Fibroblast of lung (primary cell): ENCODE data around the gene RHBDD1. TPM values are rescaled to one million over a fixed set of nuclear protein-coding genes. Genes with fewer than 3 reads are reported as not detected.
A peak's percentile ranks its signal among the peaks of the same experiment; 100 is the strongest.

Source experiments
- DNase-seq, 2 donors: peaks; one replicate each; pipeline versions ENCODE4 v3.0.0 to v3.0.0-alpha.2; 2010; ENCODE audit warnings: low read depth in 2 of 2
- H2AFZ ChIP-seq: 2 replicates; pipeline ENCODE4 v1.5.1; 2012; ENCODE audit warnings: low read length, control low read depth, inconsistent platforms
- H3K27ac ChIP-seq: 2 replicates; pipeline ENCODE4 v1.5.1; 2011; ENCODE audit warnings: low read length, control low read depth; ENCODE audit not compliant: insufficient read depth
- H3K27me3 ChIP-seq: 2 replicates; pipeline ENCODE4 v1.5.1; 2011; ENCODE audit warnings: mild to moderate bottlenecking, low read length; ENCODE audit not compliant: control insufficient read depth, insufficient read depth
- H3K36me3 ChIP-seq: 2 replicates; pipeline ENCODE4 v1.5.1; 2011; ENCODE audit warnings: low read length; ENCODE audit not compliant: control insufficient read depth, insufficient read depth
- H3K4me1 ChIP-seq: 2 replicates; pipeline ENCODE4 v1.5.1; 2011; ENCODE audit warnings: low read length; ENCODE audit not compliant: control insufficient read depth, insufficient read depth; ENCODE audit errors: extremely low read depth
- H3K4me2 ChIP-seq: 2 replicates; pipeline ENCODE4 v1.5.1; 2011; ENCODE audit warnings: low read length, control low read depth; ENCODE audit not compliant: insufficient read depth; ENCODE audit errors: extremely low read depth
- H3K4me3 ChIP-seq, 4 experiments: fragments of 200-600 bp in 1 of 4; sonication (generic) in 1 of 4; replicated peaks in 1 of 4; 2 replicates each; pipeline ENCODE4 v1.5.1; 2011 to 2016; ENCODE audit warnings: low read length in 4 of 4, low read depth in 3 of 4, mild to moderate bottlenecking in 3 of 4, control low read depth in 2 of 4, inconsistent platforms in 1 of 4, mixed read lengths in 1 of 4; ENCODE audit not compliant: insufficient read depth in 1 of 4; ENCODE audit errors: control extremely low read depth in 1 of 4
- H3K79me2 ChIP-seq: 2 replicates; pipeline ENCODE4 v1.5.1; 2012; ENCODE audit warnings: mild to moderate bottlenecking, low read length, inconsistent platforms; ENCODE audit not compliant: control insufficient read depth, insufficient read depth
- H3K9ac ChIP-seq: 2 replicates; pipeline ENCODE4 v1.5.1; 2011; ENCODE audit warnings: mild to moderate bottlenecking, low read length, control low read depth; ENCODE audit not compliant: insufficient read depth
- H3K9me3 ChIP-seq: 2 replicates; pipeline ENCODE4 v1.5.1; 2012; ENCODE audit warnings: low read depth, low read length; ENCODE audit not compliant: control insufficient read depth, insufficient read depth
- H4K20me1 ChIP-seq: 2 replicates; pipeline ENCODE4 v1.5.1; 2011; ENCODE audit warnings: low read length; ENCODE audit not compliant: control insufficient read depth, insufficient read depth; ENCODE audit errors: extremely low read depth
- CTCF ChIP-seq, 2 donors: IDR thresholded peaks in 1 of 2; conservative IDR thresholded peaks in 1 of 2; 1 replicate in 1 of 2; 2 replicates in 1 of 2; pipeline ENCODE4 v1.5.1; 2011 to 2012; ENCODE audit warnings: low read length in 2 of 2, control low read depth in 1 of 2, inconsistent platforms in 1 of 2, low read depth in 1 of 2, mild to moderate bottlenecking in 1 of 2
- EZH2 ChIP-seq: IDR thresholded peaks from 2 replicates; pipeline ENCODE4 v1.5.1; 2012; ENCODE audit warnings: low read length, control low read depth, mild to moderate bottlenecking; ENCODE audit errors: missing control alignments
- polyA plus RNA-seq, 2 donors: library from polyadenylated mRNA; depleted of rRNA in 1 of 2; stranded (reverse) in 1 of 2; unstranded in 1 of 2; fragments of >200 nt; gene quantifications; 2 replicates each; pipeline ENCODE4 v1.2.1, GENCODE V29; 2011 to 2012; ENCODE audit warnings: missing spikeins in 1 of 2
- total RNA-seq: library from RNA; depleted of rRNA; stranded (reverse); fragments of >200 nt; gene quantifications from 2 replicates; pipeline ENCODE4 v1.2.1, GENCODE V29; 2014

The RHBDD1 gene
- total and polyA plus RNA-seq, 2 donors (not counting 1 experiment from before 2014, with no cell fraction given), result 31.5 to 85.4 TPM

GRCh38 chr2:226791487-226792081 is 44.3 kb upstream of the RHBDD1 start:
- Histone ChIP-seq H3K79me2 (peaks cover 98% of the 10 kb centered on the region), H3K27ac (peak overlapping the region; percentile 88), H3K36me3 (peaks cover 18% of the 10 kb centered on the region)

DNA sequence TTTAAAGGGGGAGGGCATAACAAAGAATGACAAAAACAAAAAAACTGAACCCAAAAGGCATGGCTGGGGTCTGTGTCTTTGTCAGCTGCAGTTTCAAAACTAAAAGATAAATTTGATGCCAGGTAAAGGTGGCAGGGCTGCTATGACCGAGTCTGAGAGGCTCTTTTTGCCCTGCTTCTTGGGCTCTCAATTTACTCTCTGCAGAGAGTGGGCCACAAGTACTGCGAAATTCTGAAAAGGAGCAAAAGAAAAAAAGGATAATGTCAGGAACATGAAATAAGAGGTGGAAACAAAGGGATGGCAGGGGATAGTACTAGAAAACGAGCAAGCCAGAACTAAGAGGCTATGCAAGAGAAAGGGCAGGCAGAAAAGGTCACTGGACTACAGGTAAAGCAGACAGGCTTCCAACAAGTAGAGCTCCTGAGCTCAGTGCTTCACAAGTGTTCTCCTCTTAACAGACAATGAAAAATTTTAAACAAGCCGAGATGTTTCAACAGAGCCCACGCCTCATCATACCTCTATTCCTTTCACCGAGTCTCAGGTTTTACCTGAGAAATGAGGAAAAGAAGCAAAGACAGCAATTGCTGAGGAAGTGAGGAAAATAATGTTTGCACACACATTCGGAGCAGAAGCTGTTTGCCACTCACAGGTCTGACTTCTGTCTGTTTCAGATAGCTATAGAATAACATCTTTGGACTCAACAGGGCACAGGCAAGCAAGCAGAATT is 43.5 kb upstream of the RHBDD1 start:
- H4K20me1 ChIP-seq, result no peaks in the 10 kb centered on the region
- H3K79me2 ChIP-seq, result peaks cover 98% of the 10 kb centered on the region
- H3K4me3 ChIP-seq, result peak overlapping the region; percentile 59 to 96 (median 92)
- H3K36me3 ChIP-seq, result peaks cover 21% of the 10 kb centered on the region
- TF ChIP-seq CTCF (conservative IDR thresholded peaks at IDR 0.05 in 1 of 2, IDR thresholded peaks at IDR 0.05 in 1 of 2; ENCODE audit: low read depth in 1 of 2, low read length in 2 of 2) (no peak), EZH2 (no peak)
- H3K27me3 ChIP-seq, result no peaks in the 10 kb centered on the region
- H3K27ac ChIP-seq, result peak overlapping the region; percentile 88
- no peak overlapping the region for H2AFZ ChIP-seq
- H3K4me1 ChIP-seq, result peaks cover 7% of the 10 kb centered on the region
- peak overlapping the region; percentile 85 for H3K4me2 ChIP-seq
- H3K9me3 ChIP-seq, result no peaks in the 10 kb centered on the region
- peak; percentile 25 to 49 for DNase-seq
- H3K9ac ChIP-seq, result peak overlapping the region; percentile 79

More at GRCh38 chr2:226791487-226792081, 44.3 kb upstream of the RHBDD1 start:
- no peak overlapping the region for H2AFZ ChIP-seq
- peak overlapping the region; percentile 79 for H3K9ac ChIP-seq
- H3K4me1 ChIP-seq, result peaks cover 7% of the 10 kb centered on the region
- TF ChIP-seq CTCF (conservative IDR thresholded peaks at IDR 0.05 in 1 of 2, IDR thresholded peaks at IDR 0.05 in 1 of 2; ENCODE audit: low read depth in 1 of 2, low read length in 2 of 2) (peak; percentile 1 to 27), EZH2 (no peak)
- no peaks in the 10 kb centered on the region for H3K27me3 ChIP-seq
- peak; percentile 81 to 83 for DNase-seq
- H4K20me1 ChIP-seq, result no peaks in the 10 kb centered on the region
- H3K9me3 ChIP-seq, result no peaks in the 10 kb centered on the region
- H3K4me2 ChIP-seq, result peak overlapping the region; percentile 85
- H3K4me3 ChIP-seq, result peak overlapping the region; percentile 59 to 96 (median 92)

GRCh38 chr2:226793646-226794045 is 42.2 kb upstream of the RHBDD1 start:
- H2AFZ ChIP-seq, result no peak overlapping the region
- DNase-seq, result peak in 1 of 2 donors; percentile 20
- peaks cover 26% of the 10 kb centered on the region for H3K36me3 ChIP-seq
- no peaks in the 10 kb centered on the region for H3K27me3 ChIP-seq
- peaks cover 6% of the 10 kb centered on the region for H3K4me1 ChIP-seq
- H3K4me2 ChIP-seq, result peak overlapping the region; percentile 85
- no peaks in the 10 kb centered on the region for H4K20me1 ChIP-seq
- peaks cover 98% of the 10 kb centered on the region for H3K79me2 ChIP-seq
- H3K9me3 ChIP-seq, result no peaks in the 10 kb centered on the region
- H3K4me3 ChIP-seq, result peak overlapping the region; percentile 59 to 96 (median 92)
- peak overlapping the region; percentile 88 for H3K27ac ChIP-seq
- H3K9ac ChIP-seq, result peak overlapping the region; percentile 44
- TF ChIP-seq EZH2 (no peak), CTCF (conservative IDR thresholded peaks at IDR 0.05 in 1 of 2, IDR thresholded peaks at IDR 0.05 in 1 of 2; ENCODE audit: low read depth in 1 of 2, low read length in 2 of 2) (no peak)
